Tibial artery (tissue), 4 donors: Measurements from ENCODE around the gene NLGN1.

Source experiments
- DNase-seq, 2 donors: peaks; one replicate each; pipeline ENCODE4 v3.0.0-alpha.2; 2019
- H3K27ac ChIP-seq, 2 donors: fragments of 200-600 bp; sonication (generic) in 1 of 2; 1 replicate in 1 of 2; 2 replicates in 1 of 2; pipeline ENCODE4 v1.5.1; 2018 to 2019; ENCODE audit warnings: mild to moderate bottlenecking in 1 of 2
- H3K27me3 ChIP-seq, 2 donors: fragments of 200-600 bp; sonication (generic) in 1 of 2; one replicate each; pipeline versions ENCODE4 v1.5.1 to v1.6.0; 2016 to 2019
- H3K36me3 ChIP-seq, 3 donors: fragments of 200-600 bp; sonication (generic) in 2 of 3; one replicate each; pipeline ENCODE4 v1.5.1; 2016 to 2019; ENCODE audit warnings: mild to moderate bottlenecking in 2 of 3
- H3K4me1 ChIP-seq, 4 donors: fragments of 200-600 bp; sonication (generic) in 2 of 4; 1 replicate in 3 of 4; 2 replicates in 1 of 4; pipeline ENCODE4 v1.5.1; 2016 to 2019
- H3K4me3 ChIP-seq, 2 donors: fragments of 200-600 bp; sonication (generic) in 1 of 2; 1 replicate in 1 of 2; 2 replicates in 1 of 2; pipeline ENCODE4 v1.5.1; 2018 to 2019; ENCODE audit warnings: mild to moderate bottlenecking in 2 of 2
- H3K9me3 ChIP-seq, 3 donors: fragments of 200-600 bp; sonication (generic) in 1 of 3; one replicate each; pipeline ENCODE4 v1.5.1; 2016 to 2019
- intact Hi-C: fragments of 100-400 bp; cut with DNase I; formaldehyde crosslinking; loops from one replicate; pipeline ENCODE4 v1.15.0; 2023; ENCODE audit warnings: low total_unique reads
- TF ChIP-seq, protein P1 (sequence below), 2 experiments: fragments of 200-600 bp in 1 of 2; fragments of 450-650 bp in 1 of 2; IDR thresholded peaks; one replicate each; pipeline ENCODE4 v1.5.1; 2017 to 2019; ENCODE audit warnings: antibody characterized with exemption in 2 of 2, mild to moderate bottlenecking in 1 of 2, moderate library complexity in 1 of 2

Gene NLGN1

DNA sequence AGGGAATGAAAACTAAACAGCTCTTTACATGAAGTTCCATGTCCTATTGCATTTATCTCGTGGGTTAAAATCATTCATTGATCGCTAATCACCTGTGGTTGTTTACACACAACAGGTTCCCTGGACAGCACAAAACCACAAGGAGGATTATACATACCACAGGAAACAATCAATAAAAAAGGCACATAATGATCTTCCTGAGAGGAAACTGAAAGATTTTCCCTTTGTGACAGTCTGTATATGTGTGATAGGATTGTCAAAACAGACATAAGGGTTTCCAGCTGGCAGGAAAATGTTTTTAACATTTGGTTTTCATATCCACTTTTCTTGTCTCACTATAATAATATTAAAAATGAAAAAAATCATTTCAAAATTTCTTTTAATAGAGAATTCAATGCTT lies 541.8 kb downstream of the NLGN1 start:
- H3K4me3 ChIP-seq: no peak overlapping the region
- no peak overlapping the region for H3K27ac ChIP-seq
- peaks cover 0 to 10% (median 4%) of the 10 kb centered on the region in 4 donors for H3K4me1 ChIP-seq
- DNase-seq: no peak
- H3K9me3 ChIP-seq: no peaks in the 10 kb centered on the region
- no peaks in the 10 kb centered on the region for H3K36me3 ChIP-seq
- TF ChIP-seq, protein P1, sequence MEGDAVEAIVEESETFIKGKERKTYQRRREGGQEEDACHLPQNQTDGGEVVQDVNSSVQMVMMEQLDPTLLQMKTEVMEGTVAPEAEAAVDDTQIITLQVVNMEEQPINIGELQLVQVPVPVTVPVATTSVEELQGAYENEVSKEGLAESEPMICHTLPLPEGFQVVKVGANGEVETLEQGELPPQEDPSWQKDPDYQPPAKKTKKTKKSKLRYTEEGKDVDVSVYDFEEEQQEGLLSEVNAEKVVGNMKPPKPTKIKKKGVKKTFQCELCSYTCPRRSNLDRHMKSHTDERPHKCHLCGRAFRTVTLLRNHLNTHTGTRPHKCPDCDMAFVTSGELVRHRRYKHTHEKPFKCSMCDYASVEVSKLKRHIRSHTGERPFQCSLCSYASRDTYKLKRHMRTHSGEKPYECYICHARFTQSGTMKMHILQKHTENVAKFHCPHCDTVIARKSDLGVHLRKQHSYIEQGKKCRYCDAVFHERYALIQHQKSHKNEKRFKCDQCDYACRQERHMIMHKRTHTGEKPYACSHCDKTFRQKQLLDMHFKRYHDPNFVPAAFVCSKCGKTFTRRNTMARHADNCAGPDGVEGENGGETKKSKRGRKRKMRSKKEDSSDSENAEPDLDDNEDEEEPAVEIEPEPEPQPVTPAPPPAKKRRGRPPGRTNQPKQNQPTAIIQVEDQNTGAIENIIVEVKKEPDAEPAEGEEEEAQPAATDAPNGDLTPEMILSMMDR (IDR thresholded peaks at IDR 0.05): no peak
- H3K27me3 ChIP-seq: no peaks in the 10 kb centered on the region
- intact Hi-C loops: no loop called here

DNA sequence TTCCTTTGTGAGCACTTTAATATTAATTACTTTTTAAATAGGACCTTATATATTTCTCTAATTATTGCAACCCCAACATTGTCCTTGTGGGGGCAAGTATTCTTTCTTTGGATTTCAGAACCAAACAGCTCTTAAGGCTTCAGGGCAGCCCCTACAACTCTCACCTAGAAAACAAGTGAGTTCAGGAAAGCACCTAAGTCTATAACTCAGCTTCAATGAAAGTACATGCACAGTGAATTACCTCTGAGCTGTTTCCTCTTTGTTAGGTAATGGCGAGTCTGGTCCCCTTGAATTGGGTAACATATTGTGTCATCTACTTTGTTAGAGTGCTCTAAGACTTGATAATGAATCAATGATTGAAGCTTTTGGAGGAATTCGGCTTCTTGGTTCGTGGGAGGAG lies 545.7 kb downstream of the NLGN1 start:
- TF ChIP-seq, protein P1 (IDR thresholded peaks at IDR 0.05): no peak
- H3K27ac ChIP-seq: no peak overlapping the region

DNA sequence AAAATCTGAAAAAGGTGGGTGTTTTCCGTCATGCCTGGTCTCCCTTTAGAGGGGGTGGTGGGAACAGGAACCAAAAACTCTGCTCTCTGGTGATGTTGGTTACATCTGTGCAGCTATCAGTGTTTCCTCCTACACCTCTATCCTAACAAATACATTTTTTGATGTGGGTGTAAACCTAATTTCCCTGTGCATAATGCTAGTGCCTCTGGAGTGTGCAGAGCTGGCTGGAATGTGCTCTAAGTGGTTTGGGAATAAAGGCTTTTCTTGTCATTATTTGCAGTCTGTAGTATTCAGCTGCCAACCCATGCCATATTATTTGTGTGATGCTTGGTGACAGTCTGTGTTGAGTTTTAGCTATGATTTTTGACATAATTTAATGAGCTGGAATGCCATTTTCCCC lies 547.6 kb downstream of the NLGN1 start:
- H3K9me3 ChIP-seq: no peaks in the 10 kb centered on the region
- DNase-seq: no peak
- intact Hi-C loops: no loop called here
- H3K27me3 ChIP-seq: no peaks in the 10 kb centered on the region
- TF ChIP-seq, protein P1 (IDR thresholded peaks at IDR 0.05): no peak
- no peaks in the 10 kb centered on the region for H3K36me3 ChIP-seq
- no peak overlapping the region for H3K4me3 ChIP-seq
- H3K4me1 ChIP-seq: no peaks in the 10 kb centered on the region
- no peak overlapping the region for H3K27ac ChIP-seq

More for the DNA sequence above, 545.7 kb downstream of the NLGN1 start:
- peaks cover 0 to 7% (median 2%) of the 10 kb centered on the region in 4 donors for H3K4me1 ChIP-seq
- intact Hi-C loops: no loop called here
- no peaks in the 10 kb centered on the region for H3K36me3 ChIP-seq
- H3K9me3 ChIP-seq: no peaks in the 10 kb centered on the region
- H3K4me3 ChIP-seq: no peak overlapping the region
- no peaks in the 10 kb centered on the region for H3K27me3 ChIP-seq
- DNase-seq: no peak

DNA sequence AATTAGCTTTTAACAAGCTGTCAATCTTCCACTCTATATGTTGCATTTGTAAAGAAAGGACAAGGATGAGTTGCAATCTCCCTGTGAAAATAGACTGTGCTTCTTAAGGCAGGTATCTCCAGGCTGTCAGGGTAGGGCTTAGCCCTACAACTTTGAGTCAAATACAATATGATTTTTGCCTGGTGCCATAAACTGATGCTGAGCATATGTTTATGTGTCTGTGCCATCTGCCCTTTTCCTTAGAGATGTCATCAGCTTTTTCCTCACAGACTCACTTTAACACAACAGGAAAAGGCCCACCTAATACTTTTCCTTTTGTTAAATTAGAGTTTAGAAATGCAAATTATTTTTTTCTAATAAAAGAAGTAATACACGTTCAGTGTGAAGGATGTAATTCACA lies 548.3 kb downstream of the NLGN1 start:
- TF ChIP-seq, protein P1 (IDR thresholded peaks at IDR 0.05): no peak
- no peaks in the 10 kb centered on the region for H3K27me3 ChIP-seq
- DNase-seq: no peak
- H3K4me1 ChIP-seq: no peaks in the 10 kb centered on the region
- no peaks in the 10 kb centered on the region for H3K9me3 ChIP-seq
- no peaks in the 10 kb centered on the region for H3K36me3 ChIP-seq
- H3K27ac ChIP-seq: no peak overlapping the region
- H3K4me3 ChIP-seq: no peak overlapping the region
- intact Hi-C loops: no loop called here

DNA sequence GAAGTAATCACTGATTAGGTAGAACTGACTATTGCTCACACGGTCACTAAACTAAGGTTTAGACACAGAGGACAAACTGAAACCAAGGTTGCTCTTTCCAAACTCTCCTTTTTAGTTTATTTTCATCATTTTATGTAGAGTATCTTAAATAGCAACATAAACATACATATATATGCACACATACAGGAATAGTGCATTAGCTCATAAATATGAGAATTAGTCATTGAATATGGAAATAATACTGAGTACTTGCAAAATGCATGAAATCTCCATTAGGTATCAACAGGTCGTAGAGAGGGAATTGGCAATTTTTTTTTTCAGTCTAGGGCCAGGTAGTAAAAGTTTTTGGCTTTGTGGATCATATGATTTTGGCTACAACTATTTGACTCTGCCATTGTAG lies 557.1 kb downstream of the NLGN1 start:
- no peaks in the 10 kb centered on the region for H3K27me3 ChIP-seq
- TF ChIP-seq, protein P1 (IDR thresholded peaks at IDR 0.05): no peak
- H3K4me3 ChIP-seq: no peak overlapping the region
- no peaks in the 10 kb centered on the region for H3K36me3 ChIP-seq
- H3K4me1 ChIP-seq: no peaks in the 10 kb centered on the region
- no peak for DNase-seq
- H3K9me3 ChIP-seq: no peaks in the 10 kb centered on the region
- H3K27ac ChIP-seq: no peak overlapping the region
- intact Hi-C loops: no loop called here

DNA sequence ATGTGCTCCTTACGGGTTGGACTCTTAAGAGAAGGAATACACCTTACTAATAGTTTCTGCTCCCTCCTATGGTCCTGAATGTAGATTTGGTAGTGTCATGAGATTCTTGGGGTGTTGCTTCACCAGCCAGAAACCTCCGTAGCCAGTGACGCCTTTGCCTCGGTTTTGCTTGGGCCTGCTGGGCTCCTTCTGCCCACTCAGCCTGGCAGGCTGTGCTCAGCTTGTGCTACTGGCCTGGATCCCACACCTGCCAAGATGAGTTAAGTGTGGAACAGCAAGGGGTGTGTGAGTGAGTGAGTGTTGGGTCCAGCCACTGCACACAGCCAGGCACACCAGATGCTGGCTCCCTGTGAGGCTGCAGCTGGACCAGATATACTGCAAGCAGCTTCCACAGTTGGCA lies 560.1 kb downstream of the NLGN1 start:
- intact Hi-C loops: no loop called here
- TF ChIP-seq, protein P1 (IDR thresholded peaks at IDR 0.05): no peak
- Histone ChIP-seq H3K27ac (no peak overlapping the region), H3K4me3 (no peak overlapping the region), H3K27me3 (no peaks in the 10 kb centered on the region), H3K9me3 (no peaks in the 10 kb centered on the region), H3K36me3 (no peaks in the 10 kb centered on the region), H3K4me1 (peaks cover 0 to 13% (median 3%) of the 10 kb centered on the region in 4 donors)
- DNase-seq: no peak
